ENCODE results near the gene CNTN4.

Gene CNTN4

DNA sequence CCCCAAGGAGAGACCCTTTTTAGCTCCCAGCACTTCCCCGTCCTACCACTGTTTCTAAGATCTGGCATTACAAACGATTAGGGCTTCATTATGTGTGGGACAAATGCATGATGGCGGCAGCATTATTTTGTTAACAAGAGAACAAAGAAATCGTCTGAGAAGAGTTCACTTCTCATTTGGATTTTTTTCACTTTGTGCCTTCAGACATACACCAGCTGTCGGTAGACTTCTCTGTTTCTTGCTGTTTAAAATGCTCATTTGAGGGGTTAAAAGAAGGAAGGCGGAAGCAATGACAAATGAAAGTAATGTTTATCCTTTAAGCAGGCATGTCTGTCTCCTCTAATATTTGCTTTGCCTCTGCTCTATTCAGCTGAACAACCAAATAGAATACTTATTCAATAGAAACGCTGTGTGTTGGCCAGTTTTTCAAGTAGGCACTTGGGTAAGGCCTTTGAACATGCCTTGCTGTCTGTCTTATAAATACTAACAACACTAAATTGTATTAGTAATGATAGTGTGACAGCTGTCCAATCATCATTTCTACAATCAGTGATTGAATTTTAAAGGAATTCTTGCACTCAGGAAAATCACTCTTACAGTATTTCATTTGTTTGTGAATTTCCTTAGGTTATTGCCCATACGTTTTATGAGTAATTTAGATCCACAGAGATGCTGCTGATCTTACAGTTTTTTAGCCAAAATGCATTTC, 629.1 kb downstream of the CNTN4 start:
- no peaks in the 10 kb centered on the region for H3K27me3 ChIP-seq (replicated peaks)
- in situ Hi-C loops (cut with HindIII; ENCODE audit: low pct_ligation_motif_present, low sequenced_read_pairs), result no loop called here
- H3K27ac ChIP-seq, result no peak overlapping the region
- TF ChIP-seq, protein P1, sequence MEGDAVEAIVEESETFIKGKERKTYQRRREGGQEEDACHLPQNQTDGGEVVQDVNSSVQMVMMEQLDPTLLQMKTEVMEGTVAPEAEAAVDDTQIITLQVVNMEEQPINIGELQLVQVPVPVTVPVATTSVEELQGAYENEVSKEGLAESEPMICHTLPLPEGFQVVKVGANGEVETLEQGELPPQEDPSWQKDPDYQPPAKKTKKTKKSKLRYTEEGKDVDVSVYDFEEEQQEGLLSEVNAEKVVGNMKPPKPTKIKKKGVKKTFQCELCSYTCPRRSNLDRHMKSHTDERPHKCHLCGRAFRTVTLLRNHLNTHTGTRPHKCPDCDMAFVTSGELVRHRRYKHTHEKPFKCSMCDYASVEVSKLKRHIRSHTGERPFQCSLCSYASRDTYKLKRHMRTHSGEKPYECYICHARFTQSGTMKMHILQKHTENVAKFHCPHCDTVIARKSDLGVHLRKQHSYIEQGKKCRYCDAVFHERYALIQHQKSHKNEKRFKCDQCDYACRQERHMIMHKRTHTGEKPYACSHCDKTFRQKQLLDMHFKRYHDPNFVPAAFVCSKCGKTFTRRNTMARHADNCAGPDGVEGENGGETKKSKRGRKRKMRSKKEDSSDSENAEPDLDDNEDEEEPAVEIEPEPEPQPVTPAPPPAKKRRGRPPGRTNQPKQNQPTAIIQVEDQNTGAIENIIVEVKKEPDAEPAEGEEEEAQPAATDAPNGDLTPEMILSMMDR (IDR thresholded peaks at IDR 0.05; ENCODE audit: low read depth, low read length, missing control alignments), result no peak
- H3K36me3 ChIP-seq (replicated peaks), result no peaks in the 10 kb centered on the region
- DNase-seq, result no peak
- no peak overlapping the region for H3K4me3 ChIP-seq (ENCODE audit: low read depth, low read length)

DNA sequence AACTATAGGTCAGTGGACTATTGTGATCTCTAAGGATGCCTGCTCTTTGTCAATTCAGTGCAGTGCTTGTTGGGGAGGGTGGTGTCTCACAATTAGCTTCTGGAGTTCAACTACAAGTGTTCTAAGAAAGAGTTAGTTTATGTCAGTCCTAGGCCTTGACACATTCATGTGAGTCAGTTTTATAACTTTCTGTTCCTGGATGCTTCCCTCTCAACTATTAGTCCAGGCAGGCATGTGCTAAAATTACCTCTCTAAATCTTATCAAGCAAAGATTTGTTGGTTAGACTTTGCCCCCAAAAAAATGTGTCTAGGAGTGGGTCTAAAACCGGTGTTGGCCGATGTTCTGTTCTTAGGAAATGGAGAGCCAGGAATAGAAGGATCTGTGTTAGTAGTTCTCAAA, 633.2 kb downstream of the CNTN4 start:
- in situ Hi-C loops (cut with HindIII; ENCODE audit: low pct_ligation_motif_present, low sequenced_read_pairs), result no loop called here
- Histone ChIP-seq H3K27me3 (replicated peaks) (no peaks in the 10 kb centered on the region), H3K4me3 (ENCODE audit: low read depth, low read length) (no peak overlapping the region), H3K27ac (no peak overlapping the region), H3K36me3 (replicated peaks) (no peaks in the 10 kb centered on the region)
- TF ChIP-seq, protein P1 (IDR thresholded peaks at IDR 0.05; ENCODE audit: low read depth, low read length, missing control alignments), result no peak
- DNase-seq, result no peak

DNA sequence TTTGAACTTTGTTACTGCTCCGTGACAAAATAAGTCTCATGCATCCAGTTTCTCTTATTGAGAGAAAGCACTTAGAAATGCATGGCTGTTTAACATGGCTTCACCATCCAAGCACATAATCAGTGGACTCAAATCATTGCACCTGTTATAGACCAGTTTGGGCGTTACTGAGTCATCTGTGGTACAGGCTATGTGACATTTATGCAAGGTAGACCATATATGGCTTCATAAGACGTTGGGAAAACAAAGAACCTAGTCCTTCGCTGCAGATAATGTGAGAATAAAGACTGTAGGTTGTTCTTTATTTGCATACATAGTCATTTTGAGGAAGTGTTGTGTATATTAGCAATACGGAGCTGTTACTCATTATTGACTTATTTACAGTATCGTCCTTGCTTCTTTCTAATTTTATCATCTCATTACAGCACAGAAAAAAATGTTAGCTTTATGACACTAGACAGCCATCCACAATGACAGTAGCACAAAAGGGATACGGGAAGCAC, 636.8 kb downstream of the CNTN4 start:
- in situ Hi-C loops (cut with HindIII; ENCODE audit: low pct_ligation_motif_present, low sequenced_read_pairs), result no loop called here
- no peak for DNase-seq
- H3K27me3 ChIP-seq (replicated peaks), result no peaks in the 10 kb centered on the region
- TF ChIP-seq, protein P1 (IDR thresholded peaks at IDR 0.05; ENCODE audit: low read depth, low read length, missing control alignments), result no peak
- no peak overlapping the region for H3K4me3 ChIP-seq (ENCODE audit: low read depth, low read length)
- H3K27ac ChIP-seq, result no peak overlapping the region
- no peaks in the 10 kb centered on the region for H3K36me3 ChIP-seq (replicated peaks)

DNA sequence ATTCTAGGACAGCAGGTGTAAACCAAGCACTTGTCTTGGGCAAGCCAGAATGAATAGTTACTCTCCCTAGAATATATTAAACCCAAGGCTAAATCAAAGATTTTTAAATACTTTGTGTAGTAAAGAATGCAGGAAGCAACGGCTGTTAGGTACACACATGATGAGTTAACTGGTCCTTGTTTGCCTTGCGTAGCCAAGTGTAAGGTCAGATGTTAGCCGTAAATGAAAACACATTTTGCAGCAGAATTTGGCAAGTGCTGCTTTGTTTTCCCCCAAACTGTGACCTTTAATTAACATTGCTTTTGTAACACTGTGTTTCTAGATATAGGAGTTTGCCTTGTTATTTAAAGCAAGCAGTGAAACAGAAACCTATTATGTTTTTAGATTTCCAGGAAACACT, 642.9 kb downstream of the CNTN4 start:
- H3K36me3 ChIP-seq (replicated peaks), result no peaks in the 10 kb centered on the region
- in situ Hi-C loops (cut with HindIII; ENCODE audit: low pct_ligation_motif_present, low sequenced_read_pairs), result no loop called here

DNA sequence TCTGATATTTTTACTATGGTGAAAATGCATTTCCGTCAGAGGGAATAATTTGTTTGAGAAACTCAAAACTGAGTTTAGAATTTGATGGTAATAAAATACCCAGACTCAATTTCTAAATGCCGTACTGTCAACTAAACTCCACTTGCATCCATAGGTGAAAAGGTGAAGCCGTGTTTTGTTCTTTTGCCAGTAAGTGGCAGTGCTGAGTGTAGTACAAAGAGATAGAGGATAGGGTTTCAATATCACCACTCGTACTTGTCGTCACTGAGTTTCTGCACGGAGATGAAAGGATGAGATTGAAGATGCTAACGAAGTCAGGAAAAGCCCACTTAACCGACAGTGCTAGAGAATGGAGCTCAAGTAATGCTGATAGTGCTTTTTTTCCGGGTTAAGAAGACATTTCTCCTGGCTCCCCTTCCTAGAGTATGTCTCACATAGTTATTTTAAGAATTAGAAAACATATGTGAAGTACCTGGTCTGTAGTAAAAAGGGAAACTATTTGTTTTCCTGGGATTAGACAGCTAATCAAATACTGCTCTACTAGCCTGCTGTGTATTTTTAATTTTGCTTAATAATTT, 666.4 kb downstream of the CNTN4 start:
- in situ Hi-C loops (cut with HindIII; ENCODE audit: low pct_ligation_motif_present, low sequenced_read_pairs), result no loop called here
- no peak for DNase-seq
- no peaks in the 10 kb centered on the region for H3K27me3 ChIP-seq (replicated peaks)
- no peak overlapping the region for H3K27ac ChIP-seq
- no peaks in the 10 kb centered on the region for H3K36me3 ChIP-seq (replicated peaks)
- TF ChIP-seq, protein P1 (IDR thresholded peaks at IDR 0.05; ENCODE audit: low read depth, low read length, missing control alignments), result no peak
- no peak overlapping the region for H3K4me3 ChIP-seq (ENCODE audit: low read depth, low read length)

More for the DNA sequence above, 642.9 kb downstream of the CNTN4 start:
- no peak overlapping the region for H3K27ac ChIP-seq
- H3K4me3 ChIP-seq (ENCODE audit: low read depth, low read length), result no peak overlapping the region
- TF ChIP-seq, protein P1 (IDR thresholded peaks at IDR 0.05; ENCODE audit: low read depth, low read length, missing control alignments), result no peak
- DNase-seq, result no peak
- no peaks in the 10 kb centered on the region for H3K27me3 ChIP-seq (replicated peaks)

Data from brain microvascular endothelial cell (primary cell).